ENCODE data around the gene VWA7.
"Not testable (repeated sequence)": the region's sequence is repeated elsewhere in the genome, so short reads cannot be mapped to it uniquely, and the experiment has no call there.

The VWA7 gene

DNA sequence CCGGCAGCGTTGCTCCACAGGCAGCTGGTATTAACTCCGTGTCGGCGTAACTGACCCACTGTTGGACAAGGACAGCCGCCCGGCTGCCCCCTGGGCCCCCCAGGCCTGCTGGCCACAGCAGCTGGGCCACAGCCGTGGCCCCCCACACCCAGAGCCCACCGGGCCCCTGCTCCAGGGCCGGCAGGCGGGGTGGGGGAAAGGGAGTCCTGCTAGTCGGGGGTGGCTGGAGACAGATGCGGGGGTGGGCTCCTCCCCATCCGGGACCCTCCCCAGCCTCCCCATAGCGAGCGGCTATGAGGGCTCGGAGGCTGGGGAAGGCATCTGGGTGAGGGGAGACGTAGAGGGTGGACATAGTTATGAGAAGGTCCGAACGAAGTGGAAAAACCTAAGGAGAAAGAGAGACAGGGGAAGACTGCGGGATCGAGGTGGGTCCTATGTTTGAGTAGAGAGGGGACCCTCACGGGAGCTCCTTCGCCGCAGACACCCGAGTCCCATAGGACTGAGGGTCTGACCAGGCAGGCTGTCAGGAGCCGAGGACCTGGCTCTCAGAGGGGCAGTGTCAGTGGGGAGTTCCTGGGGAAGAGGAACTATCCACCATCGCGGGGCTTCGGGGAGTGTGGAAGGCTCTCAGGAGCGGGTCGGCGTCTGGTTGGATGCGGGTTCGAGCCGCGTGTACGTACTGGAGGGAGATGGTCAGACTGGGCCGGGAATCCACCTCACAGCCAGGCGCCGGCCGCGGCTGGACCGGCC, 17.9 kb upstream of the VWA7 start:
- TF ChIP-seq, protein P1, sequence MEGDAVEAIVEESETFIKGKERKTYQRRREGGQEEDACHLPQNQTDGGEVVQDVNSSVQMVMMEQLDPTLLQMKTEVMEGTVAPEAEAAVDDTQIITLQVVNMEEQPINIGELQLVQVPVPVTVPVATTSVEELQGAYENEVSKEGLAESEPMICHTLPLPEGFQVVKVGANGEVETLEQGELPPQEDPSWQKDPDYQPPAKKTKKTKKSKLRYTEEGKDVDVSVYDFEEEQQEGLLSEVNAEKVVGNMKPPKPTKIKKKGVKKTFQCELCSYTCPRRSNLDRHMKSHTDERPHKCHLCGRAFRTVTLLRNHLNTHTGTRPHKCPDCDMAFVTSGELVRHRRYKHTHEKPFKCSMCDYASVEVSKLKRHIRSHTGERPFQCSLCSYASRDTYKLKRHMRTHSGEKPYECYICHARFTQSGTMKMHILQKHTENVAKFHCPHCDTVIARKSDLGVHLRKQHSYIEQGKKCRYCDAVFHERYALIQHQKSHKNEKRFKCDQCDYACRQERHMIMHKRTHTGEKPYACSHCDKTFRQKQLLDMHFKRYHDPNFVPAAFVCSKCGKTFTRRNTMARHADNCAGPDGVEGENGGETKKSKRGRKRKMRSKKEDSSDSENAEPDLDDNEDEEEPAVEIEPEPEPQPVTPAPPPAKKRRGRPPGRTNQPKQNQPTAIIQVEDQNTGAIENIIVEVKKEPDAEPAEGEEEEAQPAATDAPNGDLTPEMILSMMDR (IDR thresholded peaks at IDR 0.05), result no peak
- Histone ChIP-seq H3K4me3 (peak overlapping the region; percentile 94), H3K27ac (peak overlapping the region; percentile 91 to 97)
- DNase-seq (ENCODE audit: low spot score), result peak; percentile 74

DNA sequence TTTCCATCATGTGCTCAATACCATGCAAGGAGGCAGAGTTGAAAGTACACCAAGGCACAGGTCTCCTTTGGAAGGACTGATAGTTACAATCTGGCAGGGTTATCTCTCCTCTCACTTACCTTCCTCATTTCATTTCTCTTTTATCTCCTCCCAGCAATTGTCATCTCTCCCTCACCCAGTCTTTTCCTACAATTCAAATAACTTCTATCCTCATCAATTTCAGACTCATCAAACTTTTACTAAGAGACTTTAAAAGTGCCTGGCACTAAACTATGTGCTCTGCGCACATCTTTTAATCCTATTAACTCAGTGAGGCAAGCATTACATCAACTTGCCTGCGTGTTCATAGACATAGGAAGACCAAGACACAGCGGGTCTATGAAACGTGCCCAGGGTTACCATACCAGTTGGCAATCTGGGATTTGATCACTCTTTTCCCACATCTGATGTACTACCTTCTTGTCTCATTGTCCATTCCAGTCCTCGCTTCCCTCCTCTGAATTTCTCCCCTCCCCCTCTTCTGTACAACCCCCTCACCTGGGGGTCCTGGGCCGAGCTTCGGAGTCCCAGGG, 17.3 kb upstream of the VWA7 start:
- H3K27ac ChIP-seq, result peak overlapping the region; percentile 91 to 97
- TF ChIP-seq, protein P1 (IDR thresholded peaks at IDR 0.05), result no peak
- H3K4me3 ChIP-seq, result peak overlapping the region; percentile 94
- DNase-seq (ENCODE audit: low spot score), result no peak

DNA sequence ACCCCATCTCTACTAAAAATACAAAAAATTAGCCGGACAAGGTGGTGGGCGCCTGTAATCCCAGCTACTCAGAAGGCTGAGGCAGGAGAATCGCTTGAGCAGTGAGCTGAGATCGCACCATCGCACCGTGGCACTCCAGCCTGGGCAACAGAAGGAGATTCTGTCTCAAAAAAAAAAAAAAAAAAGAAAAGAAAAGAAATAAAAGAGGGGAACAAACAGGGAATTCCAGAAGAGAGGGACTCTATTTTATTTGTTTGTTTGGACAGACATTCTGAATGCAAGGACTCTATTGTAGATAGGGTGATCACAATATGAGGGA, 16.8 kb upstream of the VWA7 start:
- Histone ChIP-seq H3K4me3 (peak overlapping the region; percentile 94), H3K27ac (peak overlapping the region; percentile 91 to 97)
- not testable (repeated sequence) for DNase-seq (ENCODE audit: low spot score)

DNA sequence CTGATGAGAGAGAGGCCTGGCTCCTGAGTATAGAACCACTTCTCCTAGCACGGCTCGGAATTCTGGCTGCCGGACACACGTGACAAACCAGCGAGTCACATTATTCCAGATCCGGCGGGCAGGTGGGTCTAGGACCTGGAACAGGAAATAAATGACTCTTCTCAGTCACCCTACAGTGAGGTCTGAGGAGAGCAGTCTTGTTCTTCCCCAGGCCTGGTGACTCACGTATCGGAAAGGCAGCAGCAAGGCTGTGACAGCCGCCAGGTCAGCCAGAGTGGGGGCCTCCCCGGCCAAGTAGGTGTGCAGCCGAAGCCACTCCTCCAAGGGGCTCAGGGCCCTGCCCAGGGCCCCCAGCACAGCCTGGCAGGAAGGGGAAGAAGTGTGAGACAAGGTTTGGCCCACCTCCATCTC, 15.6 kb upstream of the VWA7 start:
- no peak overlapping the region for H3K4me3 ChIP-seq
- no peak for DNase-seq (ENCODE audit: low spot score)
- TF ChIP-seq, protein P1 (IDR thresholded peaks at IDR 0.05), result no peak
- H3K27ac ChIP-seq, result no peak overlapping the region

DNA sequence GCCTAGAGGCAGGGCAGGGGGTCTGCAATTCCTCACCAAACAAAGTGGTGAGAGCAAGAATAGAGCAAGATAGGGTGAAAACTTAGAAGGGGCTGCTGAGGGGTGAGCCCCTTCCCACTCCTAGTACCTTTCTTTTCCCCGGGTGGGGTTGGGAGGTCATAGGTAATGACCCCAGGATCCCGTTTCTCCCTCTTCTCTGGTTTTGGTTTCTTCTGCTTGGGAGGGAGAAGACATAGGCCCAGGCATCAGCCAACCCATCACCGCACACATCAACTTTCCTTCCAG, 14.9 kb upstream of the VWA7 start:
- DNase-seq (ENCODE audit: low spot score), result no peak
- TF ChIP-seq, protein P1 (IDR thresholded peaks at IDR 0.05), result no peak

DNA sequence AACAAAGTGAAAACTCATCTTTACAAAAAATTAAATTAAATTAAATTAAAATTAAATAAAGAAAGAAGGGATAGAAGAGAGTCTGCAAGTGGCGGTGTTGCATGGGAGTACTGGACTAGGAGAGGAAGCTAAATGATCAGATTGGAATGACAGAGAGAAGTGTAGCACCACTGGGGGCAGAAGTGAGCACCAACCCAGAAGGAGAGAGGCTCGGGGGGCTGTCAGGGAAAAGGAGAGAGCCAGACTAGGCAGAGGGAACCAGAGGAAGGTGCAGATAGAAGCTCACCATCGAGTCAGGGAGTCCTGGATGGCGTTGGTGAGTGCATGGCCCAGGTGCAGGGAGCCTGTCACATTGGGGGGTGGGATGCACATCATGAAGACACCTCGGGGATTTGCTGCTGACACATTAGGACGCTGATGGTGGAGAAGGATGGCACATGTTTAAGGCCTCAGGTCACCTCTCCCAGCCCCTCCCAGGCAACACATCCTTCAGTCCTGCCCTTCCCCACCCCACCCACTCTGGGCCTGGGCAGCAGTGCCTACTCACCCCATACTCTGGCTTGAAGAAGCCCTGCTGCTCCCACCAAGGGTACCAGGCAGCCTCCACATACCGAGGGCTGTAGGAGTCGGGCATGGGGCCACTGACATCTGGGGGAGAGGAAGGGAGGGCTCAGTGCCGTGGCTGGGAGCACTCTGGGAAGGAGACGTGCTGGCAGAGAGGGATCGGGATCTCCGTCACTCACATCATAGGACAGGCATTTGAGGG, 14.4 kb upstream of the VWA7 start:
- peak; percentile 70 for DNase-seq (ENCODE audit: low spot score)
- no peak overlapping the region for H3K4me3 ChIP-seq
- H3K27ac ChIP-seq, result no peak overlapping the region
- TF ChIP-seq, protein P1 (IDR thresholded peaks at IDR 0.05), result no peak

More for the DNA sequence above, 14.9 kb upstream of the VWA7 start:
- Histone ChIP-seq H3K4me3 (no peak overlapping the region), H3K27ac (no peak overlapping the region)

DNA sequence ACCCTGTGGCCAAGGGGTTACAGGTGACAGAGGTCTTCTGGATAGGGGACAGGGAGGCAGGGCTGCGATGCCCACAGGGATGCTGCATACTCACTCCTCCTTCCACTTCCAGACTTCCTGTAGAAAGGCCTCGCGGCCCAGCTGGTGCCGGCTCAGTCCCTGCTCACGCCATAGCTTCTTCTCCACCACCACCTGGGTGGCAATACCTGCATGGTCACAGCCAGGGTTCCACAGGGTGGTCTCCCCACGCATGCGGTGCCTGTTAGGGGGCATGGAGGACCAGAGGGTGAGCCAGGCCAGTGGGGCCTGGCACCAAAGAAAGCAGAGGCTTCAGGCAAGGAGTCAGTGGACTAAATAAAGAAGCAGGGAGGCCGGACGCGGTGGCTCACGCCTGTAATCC, 8.3 kb upstream of the VWA7 start:
- Histone ChIP-seq H3K27ac (no peak overlapping the region), H3K4me3 (no peak overlapping the region)
- TF ChIP-seq, protein P1 (IDR thresholded peaks at IDR 0.05), result no peak
- DNase-seq (ENCODE audit: low spot score), result no peak

All from coronary artery (tissue), 2 donors.